Hematopoietic multipotent progenitor cell treated with erythropoietin and hydrocortisone succinate and interleukin-3 and kit ligand, for 8 days (in vitro differentiated cells): ENCODE data around the gene SEPTIN2.
A peak's percentile ranks its signal among the peaks of the same experiment; 100 is the strongest.
"Not testable (repeated sequence)": the region's sequence is repeated elsewhere in the genome, so short reads cannot be mapped to it uniquely, and the experiment has no call there.

Source experiments
- DNase-seq: peaks from one replicate; pipeline ENCODE4 v3.0.0-alpha.2; 2015

SEPTIN2 gene

DNA sequence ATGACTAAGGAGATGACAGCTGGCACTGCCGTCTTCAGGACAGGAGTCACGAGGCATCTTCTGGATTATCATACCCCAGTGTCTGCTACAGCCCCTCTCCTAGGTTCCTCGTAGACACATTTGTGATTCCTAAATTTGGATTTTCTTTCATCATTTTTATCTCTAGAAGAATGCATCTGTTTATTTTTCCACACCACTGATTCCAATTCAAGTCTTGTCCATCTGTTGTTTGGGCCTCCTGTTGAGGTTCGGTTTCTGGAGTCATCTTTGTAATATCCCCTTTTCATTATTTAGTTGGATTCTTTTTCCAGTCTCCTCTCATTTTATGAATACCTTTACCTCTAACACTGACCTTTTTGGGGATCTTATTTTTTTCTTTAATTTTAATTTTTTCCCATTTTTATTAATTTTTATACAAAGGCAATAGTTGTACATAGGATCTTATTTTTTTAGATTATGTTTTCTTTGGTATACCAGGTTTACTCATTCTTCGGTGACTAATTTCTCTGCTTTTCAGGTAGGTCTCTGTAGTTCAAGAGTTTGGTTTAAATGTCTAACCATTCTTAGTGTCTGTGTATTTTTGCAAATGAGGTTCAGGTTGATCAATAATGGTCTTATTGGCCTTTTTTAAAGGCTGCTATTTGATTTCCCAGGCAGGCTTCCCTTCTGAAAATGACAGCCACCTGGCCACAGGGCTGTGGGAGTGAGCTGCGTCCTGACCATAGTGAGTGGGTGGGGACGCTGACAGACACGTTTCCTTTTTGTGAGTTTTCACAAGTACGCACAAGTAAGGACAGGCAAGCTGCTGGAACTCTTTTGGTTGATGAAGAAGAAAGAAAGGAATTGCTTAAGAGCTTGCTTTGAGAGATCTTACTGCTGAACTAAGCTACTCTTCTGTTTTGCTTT lies 74.8 kb downstream of the SEPTIN2 start:
- no peak for DNase-seq

DNA sequence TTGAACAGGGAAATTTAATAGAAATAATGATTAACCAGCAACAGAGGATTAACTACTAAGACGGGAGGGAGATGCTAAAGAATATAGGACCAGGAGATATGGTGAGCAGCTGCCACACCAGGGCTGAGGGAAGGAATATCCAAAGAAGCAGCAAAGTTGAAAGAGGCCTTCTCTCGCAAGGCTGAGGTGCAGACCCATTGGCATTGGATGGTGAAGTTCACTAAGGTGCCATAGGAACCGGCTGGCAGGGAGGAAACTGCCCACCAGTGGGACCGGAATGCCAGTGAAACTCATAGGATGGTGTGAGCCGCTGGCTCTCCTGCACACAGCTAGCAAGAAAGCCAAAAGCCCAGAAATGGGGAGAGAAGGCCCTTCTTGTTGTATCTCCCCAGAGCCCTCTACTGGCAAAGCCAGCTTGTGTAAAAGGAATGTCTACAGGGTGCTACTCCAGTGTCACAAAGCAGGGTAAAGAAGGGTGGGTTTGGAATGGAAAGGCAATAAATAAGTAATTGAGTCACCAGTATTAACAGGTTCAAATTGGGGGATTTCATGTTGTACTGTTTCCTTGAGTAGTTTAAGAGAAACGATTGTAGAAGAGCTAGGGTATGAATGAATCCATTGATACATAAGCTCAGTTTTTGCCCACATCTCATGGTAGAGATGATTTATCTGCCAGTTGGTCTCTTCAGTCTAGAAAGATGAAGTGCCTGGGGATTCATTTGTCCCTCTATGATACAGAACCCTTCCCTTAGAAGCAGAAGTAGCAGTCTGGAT lies 76.4 kb downstream of the SEPTIN2 start:
- DNase-seq = peak; percentile 55

DNA sequence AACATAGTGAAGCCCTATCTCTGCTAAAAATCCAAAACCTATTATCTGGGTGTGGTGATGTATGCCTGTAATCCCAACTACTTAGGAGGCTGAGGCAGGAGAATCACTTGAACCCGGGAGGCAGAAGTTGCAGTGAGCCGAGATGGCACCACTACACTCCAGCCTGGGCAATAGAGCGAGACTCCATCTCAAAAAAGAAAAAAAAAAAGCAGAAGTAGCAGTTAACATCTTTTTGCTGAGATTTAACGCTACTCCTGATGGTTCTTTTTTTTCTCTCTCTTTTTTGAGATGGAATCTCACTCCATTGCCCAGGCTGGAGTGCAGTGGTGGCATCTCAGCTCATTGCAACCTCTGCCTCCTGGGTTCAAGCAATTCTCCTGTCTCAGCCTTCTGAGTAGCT lies 77.0 kb downstream of the SEPTIN2 start:
- DNase-seq = not testable (repeated sequence)

DNA sequence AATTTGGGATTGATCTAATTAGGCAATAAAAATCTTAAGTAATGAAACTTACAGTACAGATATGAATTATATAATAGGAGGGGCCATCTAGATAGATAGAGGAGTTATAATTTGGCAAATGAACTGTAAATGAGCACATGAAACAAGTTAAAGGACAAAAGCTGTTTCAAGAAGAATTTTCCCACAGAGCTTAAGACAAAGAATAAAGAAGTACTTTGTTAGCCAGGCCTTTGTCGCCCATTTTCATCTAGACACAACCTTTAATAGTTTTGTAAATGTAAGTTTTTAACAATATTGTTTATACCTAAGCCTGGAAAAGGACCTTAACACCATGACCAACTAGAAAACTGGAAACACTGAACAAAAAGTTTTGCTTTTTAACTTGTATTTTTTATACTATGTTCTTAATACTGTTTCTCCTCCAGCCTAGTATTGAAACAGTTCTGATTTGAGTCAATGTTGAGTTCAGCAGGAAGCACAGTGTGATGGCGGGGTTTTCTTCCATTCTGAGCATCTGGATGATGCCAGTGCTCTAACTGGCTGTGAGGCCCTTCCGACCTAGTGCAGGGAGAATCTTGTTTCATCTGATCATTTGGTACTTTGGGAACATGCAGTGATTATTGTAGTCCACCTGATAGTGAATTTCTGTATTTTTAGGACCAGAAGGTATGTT lies 77.9 kb downstream of the SEPTIN2 start:
- DNase-seq = no peak

DNA sequence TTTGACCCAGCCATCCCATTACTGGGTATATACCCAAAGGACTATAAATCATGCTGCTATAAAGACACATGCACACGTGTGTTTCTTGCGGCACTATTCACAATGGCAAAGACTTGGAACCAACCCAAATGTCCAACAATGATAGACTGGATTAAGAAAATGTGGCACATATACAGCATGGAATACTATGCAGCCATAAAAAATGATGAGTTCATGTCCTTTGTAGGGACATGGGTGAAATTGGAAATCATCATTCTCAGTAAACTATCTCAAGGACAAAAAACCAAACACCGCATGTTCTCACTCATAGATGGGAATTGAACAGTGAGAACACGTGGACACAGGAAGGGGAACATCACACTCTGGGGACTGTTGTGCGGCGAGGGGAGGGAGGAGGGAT lies 81.1 kb downstream of the SEPTIN2 start:
- DNase-seq = not testable (repeated sequence)

DNA sequence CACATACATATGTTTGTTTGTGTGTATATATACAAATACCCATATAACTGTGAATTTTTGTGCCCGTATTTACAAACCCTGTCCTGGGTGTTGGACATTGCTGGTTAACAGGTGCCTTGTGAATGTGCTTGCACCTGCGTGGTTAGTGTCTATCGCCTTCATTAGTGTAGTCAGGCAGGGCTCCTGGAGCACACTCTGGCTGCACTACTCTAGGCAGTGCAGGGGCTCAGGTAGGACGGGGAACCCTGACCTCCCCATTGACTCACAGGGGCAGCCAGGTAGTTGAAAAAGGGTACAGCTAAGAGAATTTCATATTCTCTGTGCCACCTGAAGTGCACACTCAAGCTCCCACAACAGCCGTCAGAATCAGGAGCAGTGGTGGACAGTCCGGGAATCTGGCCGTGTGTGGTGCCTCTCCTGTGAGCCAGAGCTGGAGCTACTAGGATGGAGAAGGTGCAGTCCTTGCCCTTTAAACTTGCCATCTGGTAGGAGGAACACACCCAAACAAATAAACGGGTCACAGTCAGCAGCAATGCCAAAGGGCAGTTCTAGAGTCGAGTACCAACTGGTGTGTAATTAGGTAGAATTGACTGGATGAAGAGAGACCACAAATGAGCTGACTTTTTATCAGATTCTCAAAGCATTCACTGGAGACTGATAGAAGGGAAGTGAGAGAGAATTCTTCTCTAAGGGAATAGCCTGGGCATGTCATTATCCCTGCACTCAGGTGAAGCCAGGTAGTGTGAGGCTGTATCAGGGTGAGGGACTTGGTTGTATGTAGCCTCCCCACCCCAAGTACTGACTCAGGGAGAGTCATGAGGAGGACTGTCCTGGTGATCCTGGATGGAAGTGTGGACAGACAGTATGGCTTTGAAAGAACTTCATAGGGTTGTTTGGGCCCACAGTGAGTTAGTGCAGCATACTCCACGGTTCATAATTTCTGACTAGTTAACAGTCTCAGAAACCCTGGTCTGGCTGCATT lies 84.5 kb downstream of the SEPTIN2 start:
- no peak for DNase-seq
